ENCODE results near the gene ODF2L. TPM values are rescaled to one million over a fixed set of nuclear protein-coding genes. Genes with fewer than 3 reads are reported as not detected.
"Not testable (repeated sequence)": the region's sequence is repeated elsewhere in the genome, so short reads cannot be mapped to it uniquely, and the experiment has no call there.

Gene ODF2L
- total RNA-seq, 1 donor from 2014 or later: 6.4 TPM

DNA sequence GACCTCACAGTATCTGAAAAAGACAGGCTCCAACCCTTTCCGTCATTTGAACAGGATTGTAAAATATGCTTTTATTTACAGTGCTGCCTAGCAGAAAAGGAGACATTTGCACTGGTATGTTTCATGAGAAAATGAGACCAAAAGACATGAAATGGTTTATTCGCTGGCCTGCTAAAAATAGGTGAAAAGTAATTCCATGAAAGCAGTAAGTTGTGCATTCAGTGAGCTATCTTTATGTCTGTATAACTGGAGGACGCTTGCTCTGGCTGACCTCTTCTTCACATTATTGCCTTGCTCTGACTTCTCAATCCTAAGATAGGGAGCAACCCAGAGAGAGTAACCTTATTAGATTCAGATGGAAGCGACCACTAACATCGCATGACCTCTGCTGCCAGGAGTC is 38.3 kb downstream of the ODF2L start:
- no peak overlapping the region for H3K27ac ChIP-seq (replicated peaks)
- no peaks in the 10 kb centered on the region for H3K27me3 ChIP-seq (ENCODE audit: low read depth)
- no peaks in the 10 kb centered on the region for H3K9me3 ChIP-seq (replicated peaks)
- intact Hi-C loops (cut with micrococcal nuclease): no loop called here
- no peaks in the 10 kb centered on the region for H3K4me1 ChIP-seq
- TF ChIP-seq, protein P1, sequence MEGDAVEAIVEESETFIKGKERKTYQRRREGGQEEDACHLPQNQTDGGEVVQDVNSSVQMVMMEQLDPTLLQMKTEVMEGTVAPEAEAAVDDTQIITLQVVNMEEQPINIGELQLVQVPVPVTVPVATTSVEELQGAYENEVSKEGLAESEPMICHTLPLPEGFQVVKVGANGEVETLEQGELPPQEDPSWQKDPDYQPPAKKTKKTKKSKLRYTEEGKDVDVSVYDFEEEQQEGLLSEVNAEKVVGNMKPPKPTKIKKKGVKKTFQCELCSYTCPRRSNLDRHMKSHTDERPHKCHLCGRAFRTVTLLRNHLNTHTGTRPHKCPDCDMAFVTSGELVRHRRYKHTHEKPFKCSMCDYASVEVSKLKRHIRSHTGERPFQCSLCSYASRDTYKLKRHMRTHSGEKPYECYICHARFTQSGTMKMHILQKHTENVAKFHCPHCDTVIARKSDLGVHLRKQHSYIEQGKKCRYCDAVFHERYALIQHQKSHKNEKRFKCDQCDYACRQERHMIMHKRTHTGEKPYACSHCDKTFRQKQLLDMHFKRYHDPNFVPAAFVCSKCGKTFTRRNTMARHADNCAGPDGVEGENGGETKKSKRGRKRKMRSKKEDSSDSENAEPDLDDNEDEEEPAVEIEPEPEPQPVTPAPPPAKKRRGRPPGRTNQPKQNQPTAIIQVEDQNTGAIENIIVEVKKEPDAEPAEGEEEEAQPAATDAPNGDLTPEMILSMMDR (IDR thresholded peaks at IDR 0.05; ENCODE audit: borderline replicate concordance): no peak
- DNase-seq: no peak
- no peak overlapping the region for H3K4me3 ChIP-seq
- peaks cover 45% of the 10 kb centered on the region for H3K36me3 ChIP-seq

DNA sequence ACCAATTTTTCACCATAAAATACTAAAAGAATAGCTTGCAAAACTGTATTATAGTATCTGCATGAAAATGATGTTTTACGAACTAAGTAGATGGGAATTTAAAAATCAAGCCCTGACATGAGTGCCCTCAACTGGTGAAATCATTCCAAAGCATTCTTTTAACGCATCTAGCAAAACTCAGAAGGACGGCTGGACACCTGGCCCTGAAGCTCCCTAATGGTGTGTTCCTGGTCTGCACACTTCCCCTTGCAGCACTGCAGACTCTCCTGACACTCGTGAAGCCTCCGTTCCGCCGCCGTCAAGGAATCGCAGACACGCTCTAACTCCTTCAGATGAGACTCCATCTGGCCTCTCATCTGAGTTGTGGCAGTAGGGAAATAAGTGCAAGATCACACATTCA is 39.9 kb downstream of the ODF2L start:
- Histone ChIP-seq H3K4me3 (no peak overlapping the region), H3K27me3 (ENCODE audit: low read depth) (no peaks in the 10 kb centered on the region), H3K27ac (replicated peaks) (no peak overlapping the region), H3K4me1 (no peaks in the 10 kb centered on the region), H3K9me3 (replicated peaks) (no peaks in the 10 kb centered on the region), H3K36me3 (peaks cover 55% of the 10 kb centered on the region)
- TF ChIP-seq, protein P1 (IDR thresholded peaks at IDR 0.05; ENCODE audit: borderline replicate concordance): no peak
- DNase-seq: no peak
- intact Hi-C loops (cut with micrococcal nuclease): no loop called here

DNA sequence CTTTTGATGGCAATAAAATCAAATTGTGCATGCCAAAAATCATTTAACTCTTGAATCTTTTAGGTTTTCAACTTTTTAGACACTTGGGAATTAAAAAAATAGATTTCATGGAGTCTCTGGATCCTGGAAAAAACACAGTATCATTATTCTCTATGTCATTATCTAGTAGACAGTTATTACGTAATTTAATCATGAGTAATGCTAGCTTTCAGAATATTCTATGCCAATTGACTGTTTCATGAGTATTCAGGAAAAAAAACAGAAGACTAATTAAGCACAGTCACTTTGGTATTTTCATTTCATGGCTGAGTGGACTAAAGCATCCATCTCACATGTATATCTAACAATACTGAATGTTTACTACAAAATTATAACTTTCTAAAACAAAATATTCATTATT is 44.0 kb downstream of the ODF2L start:
- TF ChIP-seq, protein P1 (IDR thresholded peaks at IDR 0.05; ENCODE audit: borderline replicate concordance): no peak
- H3K36me3 ChIP-seq: peaks cover 40% of the 10 kb centered on the region
- no peaks in the 10 kb centered on the region for H3K4me1 ChIP-seq

DNA sequence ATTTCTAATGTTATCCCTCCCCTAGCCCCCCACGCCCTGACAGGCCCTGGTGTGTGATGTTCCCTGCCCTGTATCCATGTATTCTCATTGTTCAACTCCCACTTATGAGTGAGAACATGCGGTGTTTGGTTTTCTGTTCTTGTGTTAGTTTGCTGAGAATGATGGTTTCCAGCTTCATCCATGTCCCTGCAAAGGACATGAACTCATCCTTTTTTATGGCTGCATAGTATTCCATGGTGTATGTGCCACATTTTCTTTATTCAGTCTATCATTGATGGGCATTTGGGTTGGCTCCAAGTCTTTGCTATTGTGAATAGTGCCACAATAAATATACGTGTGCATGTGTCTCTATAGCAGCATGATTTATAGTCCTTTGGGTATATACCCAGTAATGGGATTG is 45.9 kb downstream of the ODF2L start:
- intact Hi-C loops (cut with micrococcal nuclease); H3K27ac ChIP-seq (replicated peaks); H3K4me1 ChIP-seq: not testable (repeated sequence)

More for the DNA sequence above, 44.0 kb downstream of the ODF2L start:
- no peak for DNase-seq
- intact Hi-C loops (cut with micrococcal nuclease): no loop called here
- Histone ChIP-seq H3K27ac (replicated peaks) (no peak overlapping the region), H3K9me3 (replicated peaks) (peaks cover 9% of the 10 kb centered on the region), H3K27me3 (ENCODE audit: low read depth) (no peaks in the 10 kb centered on the region), H3K4me3 (no peak overlapping the region)

DNA sequence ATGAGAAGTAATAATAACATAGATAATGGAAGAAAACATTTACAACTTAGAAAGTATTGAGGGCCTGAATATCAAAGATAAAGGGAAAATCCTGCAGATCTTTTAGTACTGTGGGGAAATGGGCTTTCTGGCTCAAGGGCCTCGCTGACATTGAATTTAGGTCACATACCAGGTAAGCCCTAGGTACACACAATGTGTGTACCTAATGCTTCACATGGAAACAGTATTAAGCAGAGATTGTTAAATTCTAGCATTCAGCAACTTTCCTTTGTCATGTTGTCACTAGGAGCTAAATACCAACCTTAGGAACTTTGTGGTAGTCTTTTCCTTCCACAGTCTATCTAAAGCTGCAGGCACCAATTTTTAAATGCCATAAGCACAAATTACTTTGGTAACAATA is 49.7 kb downstream of the ODF2L start:
- Histone ChIP-seq H3K27ac (replicated peaks) (no peak overlapping the region), H3K36me3 (peaks cover 2% of the 10 kb centered on the region), H3K4me1 (no peaks in the 10 kb centered on the region), H3K27me3 (ENCODE audit: low read depth) (no peaks in the 10 kb centered on the region), H3K4me3 (no peak overlapping the region), H3K9me3 (replicated peaks) (peaks cover 15% of the 10 kb centered on the region)
- TF ChIP-seq, protein P1 (IDR thresholded peaks at IDR 0.05; ENCODE audit: borderline replicate concordance): no peak
- intact Hi-C loops (cut with micrococcal nuclease): no loop called here
- no peak for DNase-seq

More for the DNA sequence above, 45.9 kb downstream of the ODF2L start:
- H3K4me3 ChIP-seq; H3K9me3 ChIP-seq (replicated peaks); DNase-seq; H3K27me3 ChIP-seq (ENCODE audit: low read depth): not testable (repeated sequence)
- peaks cover 30% of the 10 kb centered on the region for H3K36me3 ChIP-seq

DNA sequence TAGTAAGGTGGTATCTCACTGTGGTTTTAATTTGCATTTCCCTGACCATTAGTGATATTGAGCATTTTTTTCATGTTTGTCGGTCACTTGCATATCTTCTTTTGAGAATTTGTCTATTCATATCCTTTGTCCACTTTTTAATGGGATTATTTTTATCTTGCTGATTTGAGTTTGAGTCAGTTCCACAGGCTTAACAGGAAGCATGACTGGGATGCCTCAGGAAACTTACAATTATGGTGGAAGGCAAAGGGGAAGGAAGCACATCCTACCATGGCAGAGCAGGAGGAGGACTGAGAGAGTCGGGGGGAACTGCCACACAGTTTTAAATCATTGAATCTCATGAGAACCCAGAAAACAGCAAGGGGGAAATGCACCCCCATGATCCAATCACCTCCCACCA is 51.1 kb downstream of the ODF2L start:
- Histone ChIP-seq H3K27ac (replicated peaks) (no peak overlapping the region), H3K9me3 (replicated peaks) (peaks cover 6% of the 10 kb centered on the region), H3K4me1 (no peaks in the 10 kb centered on the region), H3K36me3 (no peaks in the 10 kb centered on the region), H3K27me3 (ENCODE audit: low read depth) (no peaks in the 10 kb centered on the region), H3K4me3 (no peak overlapping the region)
- no peak for DNase-seq
- TF ChIP-seq, protein P1 (IDR thresholded peaks at IDR 0.05; ENCODE audit: borderline replicate concordance): no peak
- intact Hi-C loops (cut with micrococcal nuclease): no loop called here
